ENCODE results near the gene ANKRD66.

Gene ANKRD66

DNA sequence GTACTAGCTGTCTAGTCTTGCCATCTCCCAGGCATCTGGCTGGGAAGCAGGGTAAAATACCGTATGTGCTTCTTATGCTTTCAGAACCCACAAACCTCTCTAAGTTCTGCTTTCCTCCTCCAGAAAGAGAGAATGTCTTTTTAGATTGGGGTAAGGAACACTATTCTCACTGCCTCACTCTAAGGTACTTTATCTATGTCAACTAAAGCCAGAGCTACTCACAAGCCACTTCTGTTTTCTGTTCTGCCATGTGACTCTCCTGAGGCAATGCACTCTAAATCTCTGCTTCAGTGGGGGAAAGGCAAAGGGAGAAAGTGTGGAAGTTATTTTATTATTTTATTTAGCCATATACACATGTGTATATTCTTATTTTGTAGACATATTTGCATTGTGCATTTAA lies 62.1 kb downstream of the ANKRD66 start:
- TF ChIP-seq, protein P1, sequence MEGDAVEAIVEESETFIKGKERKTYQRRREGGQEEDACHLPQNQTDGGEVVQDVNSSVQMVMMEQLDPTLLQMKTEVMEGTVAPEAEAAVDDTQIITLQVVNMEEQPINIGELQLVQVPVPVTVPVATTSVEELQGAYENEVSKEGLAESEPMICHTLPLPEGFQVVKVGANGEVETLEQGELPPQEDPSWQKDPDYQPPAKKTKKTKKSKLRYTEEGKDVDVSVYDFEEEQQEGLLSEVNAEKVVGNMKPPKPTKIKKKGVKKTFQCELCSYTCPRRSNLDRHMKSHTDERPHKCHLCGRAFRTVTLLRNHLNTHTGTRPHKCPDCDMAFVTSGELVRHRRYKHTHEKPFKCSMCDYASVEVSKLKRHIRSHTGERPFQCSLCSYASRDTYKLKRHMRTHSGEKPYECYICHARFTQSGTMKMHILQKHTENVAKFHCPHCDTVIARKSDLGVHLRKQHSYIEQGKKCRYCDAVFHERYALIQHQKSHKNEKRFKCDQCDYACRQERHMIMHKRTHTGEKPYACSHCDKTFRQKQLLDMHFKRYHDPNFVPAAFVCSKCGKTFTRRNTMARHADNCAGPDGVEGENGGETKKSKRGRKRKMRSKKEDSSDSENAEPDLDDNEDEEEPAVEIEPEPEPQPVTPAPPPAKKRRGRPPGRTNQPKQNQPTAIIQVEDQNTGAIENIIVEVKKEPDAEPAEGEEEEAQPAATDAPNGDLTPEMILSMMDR (conservative IDR thresholded peaks at IDR 0.05; ENCODE audit: low read depth, low read length), result no peak
- H3K4me3 ChIP-seq (ENCODE audit: low read length), result no peak overlapping the region
- DNase-seq (ENCODE audit: low read depth), result no peak
